Stimulated activated naive B cell treated with anti-CD40 and anti-IgM and Interleukin-4, amounts not matched to agents 10 μg/mL and 1 μg/mL and 100 μg/mL, for 72 hours (primary cell): ENCODE measurements around the gene TRABD2A.
"Not testable (repeated sequence)": the region's sequence is repeated elsewhere in the genome, so short reads cannot be mapped to it uniquely, and the experiment has no call there.

Experiments
- ATAC-seq, 2 donors: fragments of 150-1000 bp; cut with Tn5 transposase; replicated peaks; 2 replicates each; pipeline ENCODE4 v1.10.0; 2021; ENCODE audit warnings: moderate library complexity in 1 of 2
- DNase-seq: peaks from one replicate; pipeline ENCODE4 v3.0.0; 2021
- H3K27ac Mint-ChIP-seq: one replicate; pipeline ENCODE4 v1.8.0; 2022; ENCODE audit warnings: mild to moderate bottlenecking, mixed read lengths
- H3K27me3 Mint-ChIP-seq, 2 donors: one replicate each; pipeline ENCODE4 v1.8.0; 2022; ENCODE audit warnings: mixed read lengths in 2 of 2
- H3K36me3 Mint-ChIP-seq, 2 donors: one replicate each; pipeline ENCODE4 v1.8.0; 2022; ENCODE audit warnings: mixed read lengths in 2 of 2, mild to moderate bottlenecking in 1 of 2
- H3K4me1 Mint-ChIP-seq, 2 donors: one replicate each; pipeline ENCODE4 v1.8.0; 2022; ENCODE audit warnings: mixed read lengths in 2 of 2, mild to moderate bottlenecking in 1 of 2
- H3K4me3 Mint-ChIP-seq, 2 donors: one replicate each; pipeline ENCODE4 v1.8.0; 2022; ENCODE audit warnings: mild to moderate bottlenecking in 2 of 2, mixed read lengths in 2 of 2, moderate library complexity in 1 of 2
- H3K9me3 Mint-ChIP-seq, 2 donors: one replicate each; pipeline ENCODE4 v1.8.0; 2022; ENCODE audit warnings: mixed read lengths in 2 of 2, mild to moderate bottlenecking in 1 of 2

TRABD2A gene, protein sequence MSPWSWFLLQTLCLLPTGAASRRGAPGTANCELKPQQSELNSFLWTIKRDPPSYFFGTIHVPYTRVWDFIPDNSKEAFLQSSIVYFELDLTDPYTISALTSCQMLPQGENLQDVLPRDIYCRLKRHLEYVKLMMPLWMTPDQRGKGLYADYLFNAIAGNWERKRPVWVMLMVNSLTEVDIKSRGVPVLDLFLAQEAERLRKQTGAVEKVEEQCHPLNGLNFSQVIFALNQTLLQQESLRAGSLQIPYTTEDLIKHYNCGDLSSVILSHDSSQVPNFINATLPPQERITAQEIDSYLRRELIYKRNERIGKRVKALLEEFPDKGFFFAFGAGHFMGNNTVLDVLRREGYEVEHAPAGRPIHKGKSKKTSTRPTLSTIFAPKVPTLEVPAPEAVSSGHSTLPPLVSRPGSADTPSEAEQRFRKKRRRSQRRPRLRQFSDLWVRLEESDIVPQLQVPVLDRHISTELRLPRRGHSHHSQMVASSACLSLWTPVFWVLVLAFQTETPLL

DNA sequence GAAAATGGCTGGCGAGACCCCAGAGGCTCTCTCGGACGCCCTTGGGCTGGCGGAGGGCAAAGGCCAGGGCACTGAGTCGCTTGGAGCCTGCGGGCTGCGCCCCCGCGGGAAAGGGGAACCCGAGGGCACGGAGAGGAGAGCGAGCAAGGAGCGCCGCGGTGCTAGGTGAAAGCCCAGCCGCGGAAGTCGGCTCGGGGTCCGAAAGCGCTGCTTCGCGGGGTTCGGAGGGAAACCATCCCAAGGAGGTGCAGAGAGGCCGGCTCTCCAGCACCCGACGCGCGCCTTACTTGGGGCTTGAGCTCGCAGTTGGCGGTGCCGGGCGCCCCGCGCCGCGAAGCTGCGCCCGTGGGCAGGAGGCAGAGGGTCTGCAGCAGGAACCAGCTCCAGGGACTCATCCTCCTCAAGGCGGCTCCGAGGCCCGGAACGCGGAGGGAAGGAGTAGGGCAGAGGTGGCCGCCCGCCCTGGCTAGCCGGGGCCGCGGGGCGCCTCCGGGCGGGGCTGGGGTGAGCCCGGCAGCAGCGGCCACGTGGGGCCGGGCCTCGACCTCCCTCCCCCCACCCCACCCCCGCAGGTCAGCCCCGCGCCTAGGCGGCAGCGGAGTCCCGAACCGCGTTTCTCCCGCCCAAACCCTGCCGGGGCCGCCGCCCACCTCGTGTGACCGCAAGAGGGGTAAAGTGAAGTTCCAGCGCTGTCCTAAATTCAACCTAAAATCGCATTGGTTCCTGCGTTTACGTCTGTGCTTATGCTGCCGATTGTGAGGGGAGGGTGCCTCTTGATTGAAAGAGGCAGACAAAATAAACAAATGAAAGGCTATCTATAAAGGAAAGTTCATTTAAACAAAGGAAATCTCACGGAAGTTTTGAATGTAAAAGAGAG is at the start of gene TRABD2A:
Gene TRABD2A, minus strand, starts transcription at position 440 of the 877 bp plus-strand sequence. Its CDS starts 45 bp downstream, at position 395.
- H3K27ac Mint-ChIP-seq = peak within 1 kb of the TSS; percentile 90
- peaks cover 24 to 46% of the 10 kb centered on the region in 2 donors for H3K4me1 Mint-ChIP-seq
- H3K4me3 Mint-ChIP-seq = peak within 1 kb of the TSS; percentile 90 to 93
- H3K27me3 Mint-ChIP-seq = peaks cover 0 to 3% of the 10 kb centered on the region in 2 donors
- H3K9me3 Mint-ChIP-seq = no peaks in the 10 kb centered on the region
- DNase-seq (no peak), ATAC-seq (peak; percentile 24 to 29)
- no peaks in the 10 kb centered on the region for H3K36me3 Mint-ChIP-seq

DNA sequence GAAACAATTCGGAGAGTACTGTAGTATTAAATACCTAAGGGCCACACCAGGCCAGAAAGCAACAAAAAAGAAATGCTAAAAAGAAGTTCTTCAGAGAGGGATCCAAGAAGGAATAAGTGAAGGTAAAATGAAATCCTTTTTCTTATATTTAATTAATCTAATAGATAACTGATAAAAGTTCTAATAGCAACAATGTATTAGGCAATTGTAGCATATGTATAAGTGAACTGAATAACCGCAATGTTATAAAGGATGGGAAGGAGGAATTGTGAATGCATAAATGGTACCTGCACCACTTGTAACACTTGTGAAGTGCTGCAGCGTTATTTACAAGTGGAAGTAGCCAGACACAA is 46.4 kb upstream of the TRABD2A start:
- no peaks in the 10 kb centered on the region for H3K9me3 Mint-ChIP-seq
- peaks cover 30 to 39% of the 10 kb centered on the region in 2 donors for H3K4me1 Mint-ChIP-seq
- peak overlapping the region; percentile 90 for H3K27ac Mint-ChIP-seq
- no peaks in the 10 kb centered on the region for H3K27me3 Mint-ChIP-seq
- DNase-seq (no peak), ATAC-seq (no peak)
- peak overlapping the region; percentile 85 to 90 for H3K4me3 Mint-ChIP-seq
- H3K36me3 Mint-ChIP-seq = peaks cover 0 to 1% of the 10 kb centered on the region in 2 donors

DNA sequence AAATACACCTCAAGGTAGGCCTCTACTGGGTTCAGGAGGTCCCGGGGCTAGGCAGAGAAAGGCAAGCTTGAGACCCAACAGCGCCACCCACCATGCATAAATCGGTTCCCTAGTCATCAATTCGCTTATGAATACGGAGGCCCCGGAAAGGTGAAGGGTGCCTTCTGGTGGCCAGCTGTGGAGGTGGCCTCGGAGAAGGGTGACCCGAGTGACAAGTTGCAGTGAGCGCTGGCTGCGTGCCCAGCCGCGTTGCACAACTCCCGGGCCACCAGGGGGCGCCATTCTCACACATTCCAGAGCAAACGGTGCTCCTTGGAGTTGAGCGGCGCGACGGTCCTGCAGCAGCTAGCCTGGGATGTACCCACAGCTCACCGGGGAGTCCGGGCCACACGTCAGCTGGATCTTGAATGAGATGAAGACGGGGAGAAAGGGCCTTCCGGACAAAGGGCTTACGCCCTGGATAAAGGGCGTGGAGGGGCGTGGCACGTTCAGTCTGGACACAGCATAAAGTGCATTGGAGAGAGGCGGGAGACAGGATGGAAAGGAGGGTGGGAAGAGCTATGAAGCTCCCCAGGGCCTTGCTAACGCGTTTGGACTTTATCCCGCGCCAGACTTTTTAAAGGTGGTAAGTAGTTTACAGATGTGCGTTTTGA is 45.0 kb upstream of the TRABD2A start:
- DNase-seq (peak; percentile 94), ATAC-seq (peak; percentile 87 to 92)
- Mint-ChIP-seq H3K36me3 (no peaks in the 10 kb centered on the region), H3K9me3 (no peaks in the 10 kb centered on the region), H3K4me3 (peak overlapping the region; percentile 85 to 90), H3K4me1 (peaks cover 23 to 30% of the 10 kb centered on the region in 2 donors), H3K27me3 (no peaks in the 10 kb centered on the region), H3K27ac (peak overlapping the region; percentile 85)

DNA sequence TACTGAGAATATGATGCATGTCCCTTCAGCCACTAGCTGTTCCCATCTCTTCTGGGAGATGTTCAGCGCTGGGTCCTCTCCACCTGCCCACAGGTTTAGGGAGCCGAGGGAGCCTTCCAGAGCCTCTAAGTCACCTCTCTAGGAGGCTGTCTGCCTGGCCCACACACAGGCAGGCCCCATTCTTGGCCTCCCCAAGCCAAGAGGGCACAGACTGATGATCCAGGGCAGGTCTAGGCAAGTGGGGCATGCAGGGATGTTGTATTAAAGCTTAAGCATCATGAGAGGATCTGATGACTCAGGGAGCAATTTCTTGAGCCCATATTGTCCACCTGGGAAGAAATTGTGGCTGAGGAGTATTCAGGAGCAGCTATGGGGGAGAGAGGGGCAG is 44.4 kb upstream of the TRABD2A start:
- peaks cover 26 to 34% of the 10 kb centered on the region in 2 donors for H3K4me1 Mint-ChIP-seq
- H3K9me3 Mint-ChIP-seq = no peaks in the 10 kb centered on the region
- ATAC-seq (peak; percentile 1 to 3), DNase-seq (no peak)
- H3K27me3 Mint-ChIP-seq = no peaks in the 10 kb centered on the region
- no peaks in the 10 kb centered on the region for H3K36me3 Mint-ChIP-seq
- no peak overlapping the region for H3K27ac Mint-ChIP-seq
- H3K4me3 Mint-ChIP-seq = peak overlapping the region in 1 of 2 donors; percentile 90

DNA sequence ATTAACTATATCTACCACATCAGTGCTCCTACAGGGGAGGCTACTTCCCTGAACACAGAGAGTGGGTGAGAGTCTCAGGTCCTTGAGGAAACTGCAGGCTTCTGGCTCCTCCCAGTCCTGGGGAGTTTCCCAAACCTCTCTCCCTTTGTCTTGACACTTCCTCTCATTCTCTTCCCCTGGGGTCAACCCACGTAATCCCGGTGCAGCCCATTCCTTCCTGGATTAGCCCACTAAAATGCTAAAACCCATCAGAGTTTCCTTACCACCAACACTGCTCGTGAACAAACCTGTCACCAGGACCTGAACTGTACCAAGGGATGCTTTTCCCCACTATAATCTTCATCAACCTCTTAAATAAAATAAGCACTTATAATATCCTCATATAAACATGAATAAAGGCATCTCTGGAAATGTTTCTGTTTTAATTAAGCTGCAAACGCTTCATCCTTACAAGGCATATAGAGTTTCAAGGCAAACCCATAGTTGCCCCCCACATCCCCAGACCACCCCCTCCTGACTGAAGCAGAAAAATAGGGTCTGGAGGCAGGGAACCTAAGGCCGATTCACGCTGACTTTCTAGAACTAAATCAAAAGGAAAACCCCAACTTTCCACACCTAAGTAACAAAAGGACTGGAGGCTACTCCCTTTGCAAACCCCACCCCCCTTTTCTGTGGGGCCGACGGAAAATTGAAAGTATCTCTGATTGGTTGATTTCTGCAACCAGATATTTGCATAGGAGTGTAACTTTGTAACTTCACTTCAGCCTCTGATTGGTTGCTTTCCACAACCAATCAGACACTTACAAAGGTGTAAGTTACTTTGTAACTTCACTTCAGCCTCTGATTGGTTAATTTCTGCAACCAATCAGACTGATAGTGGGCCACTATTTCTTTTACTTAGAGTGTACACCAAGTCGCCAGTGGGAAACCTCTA is 43.6 kb upstream of the TRABD2A start:
- peak overlapping the region; percentile 86 for H3K27ac Mint-ChIP-seq
- no peaks in the 10 kb centered on the region for H3K36me3 Mint-ChIP-seq
- H3K9me3 Mint-ChIP-seq = no peaks in the 10 kb centered on the region
- peaks cover 35 to 43% of the 10 kb centered on the region in 2 donors for H3K4me1 Mint-ChIP-seq
- ATAC-seq (peak in 1 of 2 donors; percentile 16), DNase-seq (peak; percentile 44)
- H3K27me3 Mint-ChIP-seq = no peaks in the 10 kb centered on the region
- peak overlapping the region; percentile 26 to 71 for H3K4me3 Mint-ChIP-seq

DNA sequence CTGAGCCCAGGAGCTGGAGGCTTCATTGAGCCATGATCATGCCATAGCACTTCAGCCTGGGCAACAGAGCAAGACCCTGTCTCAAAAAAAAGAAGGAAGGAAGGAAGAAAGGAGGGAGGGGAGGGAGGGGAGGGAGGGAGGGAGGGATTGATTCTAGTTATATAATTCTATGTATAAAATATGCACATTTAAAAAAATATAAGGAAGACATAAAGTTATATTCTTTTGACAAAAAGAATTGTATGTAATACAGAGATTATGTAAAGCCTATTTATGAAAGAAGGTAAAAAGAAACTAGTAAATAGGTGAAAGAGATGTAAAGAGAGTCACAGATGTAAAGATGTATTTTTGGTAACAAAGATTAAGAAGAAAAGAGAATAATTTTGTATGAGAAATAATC is 42.1 kb upstream of the TRABD2A start:
- ATAC-seq = no peak
- Mint-ChIP-seq H3K27ac (no peak overlapping the region), H3K4me3 (no peak overlapping the region), H3K9me3 (no peaks in the 10 kb centered on the region), H3K4me1 (peaks cover 42 to 58% of the 10 kb centered on the region in 2 donors), H3K36me3 (no peaks in the 10 kb centered on the region), H3K27me3 (no peaks in the 10 kb centered on the region)
- no peak for DNase-seq

DNA sequence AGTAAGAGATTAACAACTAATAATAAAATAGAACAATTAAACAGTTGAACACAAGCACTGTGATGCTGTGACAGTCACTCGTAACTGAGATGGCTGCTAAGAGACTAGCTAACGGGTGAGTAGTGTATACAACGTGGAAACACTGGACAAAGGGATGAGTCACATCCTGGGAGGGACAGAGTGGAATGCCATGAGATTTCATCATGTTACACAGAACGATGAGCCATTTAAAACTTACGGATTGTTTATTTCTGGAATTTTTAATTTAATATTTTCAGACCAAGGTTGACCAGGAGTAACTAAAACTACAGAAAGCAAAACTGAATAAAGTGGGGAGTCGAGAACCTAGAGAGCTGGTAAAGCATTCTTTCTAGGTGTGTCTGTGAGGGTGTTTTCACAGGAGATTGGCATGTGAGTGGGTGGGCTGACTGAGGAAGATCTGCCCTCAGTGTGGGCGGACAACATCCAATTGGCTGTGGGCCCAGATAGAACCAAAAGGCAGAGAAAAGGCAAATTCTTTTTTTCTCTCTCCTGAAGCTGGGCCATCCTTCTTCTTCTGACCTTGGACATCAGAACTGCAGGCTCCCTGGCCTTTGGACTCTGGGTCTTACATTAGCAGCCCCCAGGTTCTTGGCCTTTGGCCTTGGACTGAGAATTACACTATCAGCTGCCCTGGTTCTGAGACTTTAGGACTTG is 39.1 kb upstream of the TRABD2A start:
- DNase-seq (no peak), ATAC-seq (peak; percentile 61 to 69)
- Mint-ChIP-seq H3K27ac (peak overlapping the region; percentile 89), H3K9me3 (no peaks in the 10 kb centered on the region), H3K4me1 (peaks cover 27 to 39% of the 10 kb centered on the region in 2 donors), H3K4me3 (peak overlapping the region; percentile 63 to 75), H3K36me3 (no peaks in the 10 kb centered on the region), H3K27me3 (no peaks in the 10 kb centered on the region)

DNA sequence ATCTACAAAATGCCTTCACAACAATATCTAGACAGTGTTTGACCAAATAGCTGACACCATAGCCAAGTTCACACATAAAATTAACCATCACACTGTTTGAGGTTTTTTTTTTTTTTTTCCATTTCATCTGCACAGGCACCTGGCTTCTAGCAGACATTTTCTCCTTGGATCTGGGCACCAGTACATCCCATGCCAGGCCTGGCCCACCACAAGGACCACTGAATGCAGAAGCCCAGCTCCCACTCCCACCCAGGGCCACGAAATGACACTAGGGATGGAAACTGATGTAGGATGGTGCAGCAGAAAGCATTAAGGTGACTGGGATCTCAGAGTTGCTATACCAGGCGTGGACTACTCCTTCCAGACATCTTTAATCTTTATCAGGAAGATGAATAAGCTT is 37.5 kb upstream of the TRABD2A start:
- H3K9me3 Mint-ChIP-seq = no peaks in the 10 kb centered on the region
- H3K27me3 Mint-ChIP-seq = no peaks in the 10 kb centered on the region
- DNase-seq = no peak
- no peaks in the 10 kb centered on the region for H3K36me3 Mint-ChIP-seq
- peaks cover 21 to 31% of the 10 kb centered on the region in 2 donors for H3K4me1 Mint-ChIP-seq
- no peak overlapping the region for H3K27ac Mint-ChIP-seq
- ATAC-seq = no peak
- H3K4me3 Mint-ChIP-seq = peak overlapping the region in 1 of 2 donors; percentile 4

DNA sequence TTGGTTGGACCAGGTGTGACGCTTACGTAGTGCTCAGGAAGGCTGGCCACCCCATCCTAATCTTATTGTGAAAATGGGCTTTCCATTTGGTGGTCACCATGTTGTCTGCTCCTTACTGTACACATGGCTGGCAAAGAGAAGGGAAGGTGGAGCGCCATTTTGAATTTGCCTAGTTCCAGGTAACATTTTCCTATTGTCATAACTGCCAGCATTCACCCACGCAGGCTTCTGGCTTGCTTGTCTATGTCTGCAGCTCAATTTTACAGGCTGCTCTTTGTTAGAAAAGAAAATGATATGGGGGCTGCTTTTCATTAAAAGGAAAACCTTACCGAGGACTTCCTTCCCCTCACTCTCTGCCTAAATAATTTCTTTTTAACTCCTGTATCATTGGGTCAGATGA is 36.9 kb upstream of the TRABD2A start:
- H3K4me1 Mint-ChIP-seq = peaks cover 20 to 31% of the 10 kb centered on the region in 2 donors
- H3K9me3 Mint-ChIP-seq, H3K36me3 Mint-ChIP-seq, DNase-seq, H3K4me3 Mint-ChIP-seq, H3K27ac Mint-ChIP-seq, H3K27me3 Mint-ChIP-seq, ATAC-seq: not testable (repeated sequence)

DNA sequence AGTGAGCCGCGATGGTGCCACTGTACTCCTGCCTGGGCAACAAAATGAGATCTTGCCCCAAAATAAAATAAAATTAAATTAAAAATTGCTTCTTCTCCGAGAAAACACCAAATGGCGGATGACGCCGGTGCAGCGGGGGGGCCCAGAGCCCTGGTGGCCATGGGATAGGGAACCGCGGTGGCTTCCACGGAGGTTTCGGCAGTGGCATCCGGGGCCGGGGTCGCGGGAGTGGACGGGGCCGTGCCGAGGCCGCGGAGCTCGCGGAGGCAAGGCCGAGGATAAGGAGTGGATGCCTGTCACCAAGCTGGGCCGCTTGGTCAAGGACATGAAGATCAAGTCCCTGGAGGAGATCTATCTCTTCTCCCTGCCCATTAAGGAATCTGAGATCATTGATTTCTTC is 34.8 kb upstream of the TRABD2A start:
- H3K4me3 Mint-ChIP-seq, H3K27ac Mint-ChIP-seq, H3K9me3 Mint-ChIP-seq, H3K27me3 Mint-ChIP-seq, ATAC-seq, H3K36me3 Mint-ChIP-seq, DNase-seq: not testable (repeated sequence)
- H3K4me1 Mint-ChIP-seq = peaks cover 21 to 34% of the 10 kb centered on the region in 2 donors

DNA sequence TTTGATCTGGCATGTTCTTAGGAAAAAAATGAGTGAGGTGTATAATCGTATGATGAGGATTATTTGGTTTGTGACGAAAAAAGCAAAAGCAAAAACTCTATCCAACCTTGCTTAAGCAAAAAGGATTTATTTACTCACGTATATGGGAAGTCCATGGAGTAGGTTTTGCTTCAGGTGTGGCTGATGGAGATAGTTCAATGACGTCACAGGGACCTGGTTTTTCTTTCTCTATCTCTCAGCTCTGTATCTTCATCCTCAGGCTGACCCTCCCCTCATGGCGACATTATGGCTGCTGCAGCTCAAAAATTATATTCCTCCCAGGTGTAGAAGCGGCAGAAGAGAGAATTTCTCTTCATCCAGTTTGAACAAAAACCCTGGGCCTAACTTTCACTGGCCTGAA is 33.5 kb upstream of the TRABD2A start:
- no peak overlapping the region for H3K27ac Mint-ChIP-seq
- H3K9me3 Mint-ChIP-seq = peaks cover 6 to 8% of the 10 kb centered on the region in 2 donors
- no peaks in the 10 kb centered on the region for H3K27me3 Mint-ChIP-seq
- ATAC-seq (no peak), DNase-seq (no peak)
- peaks cover 17 to 29% of the 10 kb centered on the region in 2 donors for H3K4me1 Mint-ChIP-seq
- H3K36me3 Mint-ChIP-seq = peaks cover 6 to 8% of the 10 kb centered on the region in 2 donors
- no peak overlapping the region for H3K4me3 Mint-ChIP-seq

DNA sequence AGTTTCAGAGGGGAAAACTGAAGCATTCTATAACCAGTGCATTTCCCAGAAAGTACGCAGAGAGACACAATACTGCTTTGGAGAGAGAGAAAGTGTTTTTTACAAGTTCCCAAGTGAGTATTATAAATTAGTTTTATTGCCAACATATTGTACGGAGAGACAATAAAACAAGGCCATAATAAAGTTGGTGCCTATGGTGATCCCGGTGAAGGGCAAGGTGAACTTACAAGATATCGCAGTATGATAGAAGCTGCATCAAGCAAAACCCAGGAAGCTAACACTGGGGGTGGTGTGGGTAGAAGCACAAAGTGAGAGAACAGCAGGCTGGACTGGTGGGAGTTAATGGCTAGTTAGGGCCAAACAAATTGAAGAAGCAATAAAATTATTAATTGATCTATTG is 32.1 kb upstream of the TRABD2A start:
- no peak overlapping the region for H3K4me3 Mint-ChIP-seq
- peak overlapping the region; percentile 25 for H3K27ac Mint-ChIP-seq
- DNase-seq = no peak
- no peak for ATAC-seq
- H3K36me3 Mint-ChIP-seq = peaks cover 10 to 15% of the 10 kb centered on the region in 2 donors
- peaks cover 9 to 11% of the 10 kb centered on the region in 2 donors for H3K9me3 Mint-ChIP-seq
- no peaks in the 10 kb centered on the region for H3K27me3 Mint-ChIP-seq
- H3K4me1 Mint-ChIP-seq = peaks cover 21 to 29% of the 10 kb centered on the region in 2 donors
